Measurements from ENCODE around the gene DUSP5. TPM values are rescaled to one million over a fixed set of nuclear protein-coding genes. Genes with fewer than 3 reads are reported as not detected.

Gene DUSP5
- total RNA-seq, 1 experiment from 2014 or later, result 14.2 TPM

DNA sequence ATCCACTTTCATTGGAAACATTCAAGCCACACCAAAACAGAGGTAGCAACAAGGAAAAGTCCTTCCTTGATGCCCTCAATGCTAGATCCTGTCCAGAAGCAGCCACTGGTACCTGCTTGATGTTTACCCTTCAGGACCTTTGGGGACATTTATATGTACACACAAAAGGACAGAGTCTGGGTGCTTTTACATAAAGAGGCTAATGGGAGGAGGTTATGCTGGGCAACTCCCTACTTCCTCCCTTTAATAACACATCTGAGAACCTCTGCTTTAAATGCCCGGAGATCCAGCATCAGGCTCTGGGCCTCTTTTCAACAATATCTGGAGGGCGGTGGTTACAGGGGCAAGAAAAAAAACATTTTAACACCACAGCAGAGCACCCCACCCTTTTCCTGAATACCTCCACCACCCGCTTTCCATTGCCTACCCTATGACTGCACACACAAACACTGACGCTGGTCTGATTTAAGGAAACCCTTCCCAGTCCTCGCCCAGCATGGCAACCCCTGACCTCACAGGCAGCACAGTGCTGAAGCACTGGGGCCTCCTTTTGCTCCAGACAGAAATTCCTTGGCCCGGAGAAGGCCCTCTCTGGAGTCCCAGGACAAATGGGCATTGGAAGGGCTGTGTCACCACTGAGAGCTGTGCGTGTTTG is 39.3 kb upstream of the DUSP5 start:
- H3K9me3 ChIP-seq (ENCODE audit: insufficient read depth, low read depth), result no peaks in the 10 kb centered on the region
- no peaks in the 10 kb centered on the region for H3K36me3 ChIP-seq (ENCODE audit: low read depth)
- no peak for TF ChIP-seq EZH2 (IDR thresholded peaks at IDR 0.05; ENCODE audit: low read depth)
- no peak for TF ChIP-seq CTCF (conservative IDR thresholded peaks at IDR 0.05)
- ChIA-PET POLR2A (ENCODE audit: unreplicated experiment) (no interaction called here), CTCF (no interaction called here)
- no peak overlapping the region for H3K4me3 ChIP-seq
- H3K27me3 ChIP-seq (ENCODE audit: insufficient read depth, low read depth), result no peaks in the 10 kb centered on the region
- peaks cover 44% of the 10 kb centered on the region for H3F3A ChIP-seq (ENCODE audit: insufficient read depth, low read depth)
- H2AFZ ChIP-seq, result no peak overlapping the region
- peaks cover 9% of the 10 kb centered on the region; the same call in 1 of the 2 replicates for H3K79me2 ChIP-seq (ENCODE audit: low read depth)
- intact Hi-C loops (cut with micrococcal nuclease; ENCODE audit: unreplicated experiment), result no loop called here
- no peak for DNase-seq
- no peaks in the 10 kb centered on the region for H4K20me1 ChIP-seq (ENCODE audit: insufficient read depth)
- no TSS peak for BruUV-seq (replicated peaks)
- peaks cover 71% of the 10 kb centered on the region for H3K4me1 ChIP-seq (replicated peaks; ENCODE audit: insufficient read depth)
- H3K9me2 ChIP-seq (ENCODE audit: insufficient read depth), result no peaks in the 10 kb centered on the region
- H3K27ac ChIP-seq, result peak overlapping the region; percentile 99
- H3K4me2 ChIP-seq, result peak overlapping the region; percentile 80

DNA sequence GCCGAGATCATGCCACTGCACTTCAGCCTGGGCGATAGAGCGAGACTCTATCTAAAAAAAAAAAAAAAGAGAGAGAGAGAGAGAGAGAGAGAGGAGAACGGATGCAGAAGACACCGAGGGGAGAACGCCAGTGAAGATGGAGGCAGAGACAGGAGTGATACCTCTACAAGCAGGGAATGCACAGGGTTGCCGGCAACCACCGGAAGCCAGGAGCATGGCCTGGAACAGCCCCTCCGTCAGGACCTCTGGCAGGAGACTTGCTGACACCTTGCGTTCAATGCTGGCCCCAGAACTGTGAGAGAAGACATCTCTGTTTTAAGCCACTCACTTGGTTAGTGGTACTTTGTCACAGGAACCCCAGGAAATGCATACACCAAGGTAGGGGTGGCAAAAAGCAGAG is 38.1 kb upstream of the DUSP5 start:
- Histone ChIP-seq H2AFZ (no peak overlapping the region), H3K27ac (peak overlapping the region; percentile 87), H3K36me3 (ENCODE audit: low read depth) (no peaks in the 10 kb centered on the region), H3K79me2 (ENCODE audit: low read depth) (peaks cover 9% of the 10 kb centered on the region; the same call in 1 of the 2 replicates), H3K9me2 (ENCODE audit: insufficient read depth) (no peaks in the 10 kb centered on the region), H3K4me2 (peak overlapping the region; percentile 80), H3F3A (ENCODE audit: insufficient read depth, low read depth) (peaks cover 44% of the 10 kb centered on the region), H4K20me1 (ENCODE audit: insufficient read depth) (no peaks in the 10 kb centered on the region), H3K4me3 (peak overlapping the region; percentile 32; the same call in 1 of the 2 replicates), H3K27me3 (ENCODE audit: insufficient read depth, low read depth) (no peaks in the 10 kb centered on the region), H3K4me1 (replicated peaks; ENCODE audit: insufficient read depth) (peaks cover 71% of the 10 kb centered on the region), H3K9me3 (ENCODE audit: insufficient read depth, low read depth) (no peaks in the 10 kb centered on the region)
- no TSS peak for BruUV-seq (replicated peaks)
- ChIA-PET POLR2A (ENCODE audit: unreplicated experiment) (no interaction called here), CTCF (interaction anchor here (0.9 kb wide), 1 partner anchor 105 kb away, joined by 3 read pairs; no protein-coding TSS in a partner anchor)
- intact Hi-C loops (cut with micrococcal nuclease; ENCODE audit: unreplicated experiment), result no loop called here
- TF ChIP-seq EZH2 (IDR thresholded peaks at IDR 0.05; ENCODE audit: low read depth) (no peak), CTCF (conservative IDR thresholded peaks at IDR 0.05) (no peak)
- DNase-seq, result no peak

GRCh38 chr10:110460111-110460809 is 37.4 kb upstream of the DUSP5 start:
- no peaks in the 10 kb centered on the region for H3K36me3 ChIP-seq (ENCODE audit: low read depth)
- peaks cover 9% of the 10 kb centered on the region; the same call in 1 of the 2 replicates for H3K79me2 ChIP-seq (ENCODE audit: low read depth)
- H3K9me3 ChIP-seq (ENCODE audit: insufficient read depth, low read depth), result no peaks in the 10 kb centered on the region
- no peaks in the 10 kb centered on the region for H3K27me3 ChIP-seq (ENCODE audit: insufficient read depth, low read depth)
- no peaks in the 10 kb centered on the region for H3K9me2 ChIP-seq (ENCODE audit: insufficient read depth)
- CTCF ChIA-PET, result interaction anchor here (0.6 to 0.9 kb wide), 2 partner anchors 14 to 106 kb away, joined by 3 to 5 read pairs; no protein-coding TSS in a partner anchor
- intact Hi-C loops (cut with micrococcal nuclease; ENCODE audit: unreplicated experiment), result loop anchor here (1.0 to 2.0 kb wide), 2 partner anchors 46 to 61 kb away; no protein-coding TSS in a partner anchor
- peaks cover 43% of the 10 kb centered on the region for H3F3A ChIP-seq (ENCODE audit: insufficient read depth, low read depth)
- no peaks in the 10 kb centered on the region for H4K20me1 ChIP-seq (ENCODE audit: insufficient read depth)
- POLR2A ChIA-PET (ENCODE audit: unreplicated experiment), result interaction anchor here (0.6 to 0.7 kb wide), 3 partner anchors 17 to 122 kb away, joined by 3 to 6 read pairs (median 4); no protein-coding TSS in a partner anchor
- peak; percentile 69 to 90 for DNase-seq
- H2AFZ ChIP-seq, result no peak overlapping the region
- peak overlapping the region; percentile 32; the same call in 1 of the 2 replicates for H3K4me3 ChIP-seq
- TF ChIP-seq CTCF (conservative IDR thresholded peaks at IDR 0.05) (no peak), EZH2 (IDR thresholded peaks at IDR 0.05; ENCODE audit: low read depth) (no peak)
- BruUV-seq (replicated peaks), result no TSS peak
- peak overlapping the region; percentile 87 for H3K27ac ChIP-seq
- H3K4me2 ChIP-seq, result peak overlapping the region; percentile 80
- H3K4me1 ChIP-seq (replicated peaks; ENCODE audit: insufficient read depth), result peaks cover 66% of the 10 kb centered on the region

Data from PC-9 (cell line).